ENCODE data around the gene MBD1.

MBD1 gene

GRCh38 chr18:50289108-50289443 is 7.8 kb upstream of the MBD1 start:
- H3K4me3 ChIP-seq (ENCODE audit: low read depth, low read length) = no peak overlapping the region
- TF ChIP-seq, protein P1, sequence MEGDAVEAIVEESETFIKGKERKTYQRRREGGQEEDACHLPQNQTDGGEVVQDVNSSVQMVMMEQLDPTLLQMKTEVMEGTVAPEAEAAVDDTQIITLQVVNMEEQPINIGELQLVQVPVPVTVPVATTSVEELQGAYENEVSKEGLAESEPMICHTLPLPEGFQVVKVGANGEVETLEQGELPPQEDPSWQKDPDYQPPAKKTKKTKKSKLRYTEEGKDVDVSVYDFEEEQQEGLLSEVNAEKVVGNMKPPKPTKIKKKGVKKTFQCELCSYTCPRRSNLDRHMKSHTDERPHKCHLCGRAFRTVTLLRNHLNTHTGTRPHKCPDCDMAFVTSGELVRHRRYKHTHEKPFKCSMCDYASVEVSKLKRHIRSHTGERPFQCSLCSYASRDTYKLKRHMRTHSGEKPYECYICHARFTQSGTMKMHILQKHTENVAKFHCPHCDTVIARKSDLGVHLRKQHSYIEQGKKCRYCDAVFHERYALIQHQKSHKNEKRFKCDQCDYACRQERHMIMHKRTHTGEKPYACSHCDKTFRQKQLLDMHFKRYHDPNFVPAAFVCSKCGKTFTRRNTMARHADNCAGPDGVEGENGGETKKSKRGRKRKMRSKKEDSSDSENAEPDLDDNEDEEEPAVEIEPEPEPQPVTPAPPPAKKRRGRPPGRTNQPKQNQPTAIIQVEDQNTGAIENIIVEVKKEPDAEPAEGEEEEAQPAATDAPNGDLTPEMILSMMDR (IDR thresholded peaks at IDR 0.05; ENCODE audit: borderline replicate concordance, insufficient read depth, low read depth, low read length) = no peak

DNA sequence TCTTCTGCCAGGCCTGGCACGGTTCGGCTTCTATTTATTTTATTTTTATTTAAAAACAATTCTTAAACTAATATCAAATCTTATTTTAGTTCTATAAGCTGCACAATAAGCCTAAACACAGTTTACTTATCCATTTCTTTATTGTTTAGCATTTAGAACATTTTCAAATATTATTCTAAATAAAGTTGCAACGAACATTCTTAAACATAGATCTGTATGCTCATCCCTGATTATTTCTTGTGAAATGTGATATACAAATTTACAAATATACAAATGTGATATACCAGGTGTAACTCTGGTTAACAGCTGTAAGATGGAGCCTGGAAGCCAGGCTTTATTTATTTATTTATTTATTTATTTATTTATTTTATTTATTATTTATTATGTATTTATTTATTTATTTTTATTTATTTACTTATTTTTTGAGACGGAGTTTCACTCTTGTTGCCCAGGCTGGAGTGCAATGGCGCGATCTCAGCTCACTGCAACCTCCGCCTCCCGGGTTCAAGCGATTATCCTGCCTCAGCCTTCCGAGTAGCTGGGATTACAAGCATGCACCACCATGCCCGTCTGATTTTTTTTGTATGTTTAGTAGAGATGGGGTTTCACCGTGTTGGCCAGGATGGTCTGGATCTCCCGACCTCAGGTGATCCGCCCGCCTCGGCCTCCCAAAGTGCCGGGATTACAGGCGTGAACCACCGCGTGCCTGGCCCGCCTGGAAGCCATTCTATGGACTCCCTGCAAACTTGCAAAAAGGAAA is 7.2 kb upstream of the MBD1 start:
- peak overlapping the region; percentile 57 for H3K4me3 ChIP-seq (ENCODE audit: low read depth, low read length)

- H3K4me3 ChIP-seq (ENCODE audit: low read depth, low read length) = peak within 1 kb of the TSS; percentile 67
- TF ChIP-seq, protein P1 (IDR thresholded peaks at IDR 0.05; ENCODE audit: borderline replicate concordance, insufficient read depth, low read depth, low read length) = peak; percentile 64
Observed at GRCh38 chr18:50287441-50288347, 6.4 kb upstream of the MBD1 start, which contains the start of gene CXXC1. TSS of gene CXXC1 (minus strand) at chr18:50287692. CDS start at chr18:50287589, 103 bp downstream.

DNA sequence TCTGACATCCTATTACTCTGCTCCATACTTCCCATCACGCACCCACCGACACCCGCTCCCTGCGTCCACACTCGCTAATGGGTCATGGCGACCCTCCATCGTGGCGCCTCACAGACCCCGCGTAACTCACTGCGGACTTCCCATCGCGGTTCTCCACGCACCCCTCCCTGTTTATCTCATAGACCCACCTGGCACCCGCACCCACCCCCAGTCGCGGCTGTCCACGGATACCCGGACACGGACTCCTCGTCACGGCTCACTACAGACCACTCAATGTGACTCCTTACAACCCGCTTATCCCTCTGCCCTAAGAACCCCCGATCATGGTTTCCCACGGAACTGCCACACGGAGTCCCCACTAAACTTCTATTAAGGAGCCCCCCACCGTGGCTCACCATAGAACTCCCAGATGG is 5.7 kb upstream of the MBD1 start:
- TF ChIP-seq, protein P1 (IDR thresholded peaks at IDR 0.05; ENCODE audit: borderline replicate concordance, insufficient read depth, low read depth, low read length) = no peak
- H3K4me3 ChIP-seq (ENCODE audit: low read depth, low read length) = peak overlapping the region; percentile 67

DNA sequence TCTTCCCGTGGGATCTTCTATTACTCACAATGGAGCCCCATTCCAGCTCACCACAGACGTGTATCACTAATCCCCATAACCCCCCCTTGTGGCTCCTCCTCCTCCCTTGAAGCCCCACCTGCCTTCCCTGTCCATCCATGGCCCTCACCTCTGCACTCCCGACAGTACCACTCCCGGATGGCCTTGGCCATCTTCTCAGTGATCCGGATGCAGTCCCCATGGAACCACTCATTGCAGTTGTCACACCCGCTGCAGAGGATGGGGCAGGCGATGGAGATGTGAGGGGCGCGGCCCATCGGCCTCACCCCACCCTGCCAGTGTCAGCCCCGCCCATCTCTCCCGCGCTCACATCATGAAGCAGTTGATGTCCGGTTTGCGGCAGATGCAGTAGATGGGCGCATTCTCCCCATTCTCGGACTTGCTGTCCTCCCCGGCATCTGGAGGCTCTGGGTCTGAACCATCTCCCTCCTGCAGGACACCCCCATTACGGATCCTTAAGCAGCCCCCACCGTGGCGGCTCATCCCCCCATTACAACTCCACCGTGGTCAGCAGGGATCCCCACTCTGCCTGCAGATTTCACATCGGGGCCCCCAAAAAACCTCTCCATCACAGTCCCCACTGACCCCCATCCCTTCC is 5.2 kb upstream of the MBD1 start:
- H3K4me3 ChIP-seq (ENCODE audit: low read depth, low read length) = peak overlapping the region; percentile 67
- TF ChIP-seq, protein P1 (IDR thresholded peaks at IDR 0.05; ENCODE audit: borderline replicate concordance, insufficient read depth, low read depth, low read length) = no peak

DNA sequence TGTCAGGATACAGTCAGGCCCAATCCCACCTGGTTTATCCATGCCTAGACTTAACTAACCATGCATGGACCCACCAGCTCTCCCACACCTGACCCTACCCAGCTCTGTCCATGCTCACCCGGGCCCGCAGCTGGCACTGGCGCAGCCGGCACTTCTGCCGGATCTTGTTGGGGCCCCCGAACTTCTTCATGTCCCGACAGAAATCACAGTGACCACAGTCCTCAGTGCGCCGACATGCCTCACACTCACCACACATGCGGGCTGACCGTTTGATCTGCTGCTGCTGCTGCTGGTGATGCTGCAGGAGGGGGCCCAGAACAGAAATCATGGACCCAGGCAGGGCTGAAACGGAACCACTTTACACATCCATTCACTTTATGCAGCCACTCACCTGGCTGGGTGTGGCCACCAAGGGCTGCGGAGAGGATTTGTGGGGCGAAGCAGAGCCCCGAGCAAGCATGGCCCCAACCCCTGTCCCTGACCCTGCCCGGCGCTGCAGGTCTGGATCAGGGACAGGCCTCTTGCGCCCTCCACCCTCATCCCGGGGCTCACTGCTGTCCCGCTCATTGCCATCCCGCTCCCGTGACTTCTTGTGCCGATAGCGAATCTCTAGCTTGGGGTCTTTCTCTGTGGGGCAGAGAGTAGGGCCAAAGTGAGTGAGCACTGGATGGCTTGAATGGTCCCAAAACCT is 4.5 kb upstream of the MBD1 start:
- TF ChIP-seq, protein P1 (IDR thresholded peaks at IDR 0.05; ENCODE audit: borderline replicate concordance, insufficient read depth, low read depth, low read length) = no peak
- no peak overlapping the region for H3K4me3 ChIP-seq (ENCODE audit: low read depth, low read length)

- TF ChIP-seq, protein P1 (IDR thresholded peaks at IDR 0.05; ENCODE audit: borderline replicate concordance, insufficient read depth, low read depth, low read length) = no peak
- no peak overlapping the region for H3K4me3 ChIP-seq (ENCODE audit: low read depth, low read length)
Observed at GRCh38 chr18:50285071-50285470, 3.7 kb upstream of the MBD1 start.

Measured in GM12875 (cell line).